HEK293 (cell line): ENCODE results near the gene SEC63.

Experiments used
- CTCF ChIP-seq: fragments of 450-650 bp; formaldehyde crosslinking; IDR thresholded peaks from 2 replicates; pipeline ENCODE4 v1.5.1; 2016; ENCODE audit warnings: missing biosample characterization, missing genetic modification characterization
- KLF10 ChIP-seq: fragments of 450-650 bp; IDR thresholded peaks from 2 replicates; pipeline ENCODE4 v1.5.1; 2018; ENCODE audit warnings: missing biosample characterization, mild to moderate bottlenecking, missing genetic modification characterization
- ZNF114 ChIP-seq: fragments of 450-650 bp; formaldehyde crosslinking; IDR thresholded peaks from 2 replicates; pipeline ENCODE4 v1.5.0; 2017; ENCODE audit warnings: missing biosample characterization, missing genetic modification characterization
- ZNF518A ChIP-seq: fragments of 450-650 bp; formaldehyde crosslinking; conservative IDR thresholded peaks from 2 replicates; pipeline ENCODE4 v1.5.1; 2016; ENCODE audit warnings: low read depth, missing biosample characterization, missing genetic modification characterization
- ZNF521 ChIP-seq: fragments of 450-650 bp; formaldehyde crosslinking; IDR thresholded peaks from 2 replicates; pipeline ENCODE4 v1.5.1; 2017; ENCODE audit warnings: missing biosample characterization, mild to moderate bottlenecking, missing genetic modification characterization
- ZNF580 ChIP-seq: fragments of 450-650 bp; formaldehyde crosslinking; IDR thresholded peaks from 2 replicates; pipeline ENCODE4 v1.5.1; 2016; ENCODE audit warnings: missing biosample characterization, missing genetic modification characterization
- ZNF645 ChIP-seq: fragments of 450-650 bp; formaldehyde crosslinking; IDR thresholded peaks from 2 replicates; pipeline ENCODE4; 2016; ENCODE audit warnings: missing biosample characterization, missing genetic modification characterization

GRCh38 chr6:107981695-107982094 is 23.7 kb upstream of the SEC63 start:
- no peak for TF ChIP-seq ZNF521 (tag by site-specific recombination)
- TF ChIP-seq ZNF580 (tag by site-specific recombination): no peak
- no peak for TF ChIP-seq CTCF (tag by site-specific recombination)
- TF ChIP-seq ZNF114: no peak
- TF ChIP-seq ZNF645: no peak
- no peak for TF ChIP-seq ZNF518A (tag by site-specific recombination)
- TF ChIP-seq KLF10 (tag by site-specific recombination): no peak
